ENCODE data around the gene PRRG2.

DNA sequence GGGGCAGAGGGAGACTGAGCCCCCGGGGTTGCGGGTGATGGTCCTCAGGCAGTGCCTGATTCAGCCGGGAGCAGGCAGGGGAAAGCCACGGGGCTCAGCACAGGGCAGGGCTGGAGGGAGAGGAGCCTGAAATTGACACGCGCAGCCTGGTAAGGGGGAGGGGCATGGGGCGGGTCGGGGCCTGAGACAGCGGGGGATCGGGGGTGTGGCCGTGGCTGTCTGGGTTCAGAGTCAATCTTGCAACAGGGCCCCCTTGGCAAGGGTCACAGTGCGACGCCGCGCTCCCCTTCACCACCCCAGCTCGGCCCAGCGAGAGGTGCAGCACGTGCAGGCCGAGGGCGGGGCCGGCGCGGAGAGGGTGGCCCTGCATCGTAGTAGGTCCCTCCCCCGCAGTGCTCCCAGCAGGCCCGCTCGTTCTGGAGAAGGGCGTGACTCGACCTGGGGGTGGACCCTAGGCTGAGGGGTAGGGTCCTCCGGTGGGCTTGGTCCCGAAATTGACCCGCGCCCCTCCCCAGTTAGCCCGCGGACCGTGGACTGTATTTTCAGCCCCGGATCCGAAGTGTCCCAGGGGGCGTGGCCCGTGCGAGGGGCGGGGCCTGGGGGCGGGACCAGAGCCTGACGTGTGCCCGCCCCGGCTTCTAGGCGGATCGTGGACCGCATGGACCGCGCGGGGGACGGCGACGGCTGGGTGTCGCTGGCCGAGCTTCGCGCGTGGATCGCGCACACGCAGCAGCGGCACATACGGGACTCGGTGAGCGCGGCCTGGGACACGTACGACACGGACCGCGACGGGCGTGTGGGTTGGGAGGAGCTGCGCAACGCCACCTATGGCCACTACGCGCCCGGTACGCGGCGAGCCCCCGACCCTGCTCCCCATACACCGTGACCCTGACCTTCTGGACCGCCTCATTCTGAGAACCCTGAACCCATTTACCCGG lies 47.3 kb upstream of the PRRG2 start:
- TF ChIP-seq, protein P1, sequence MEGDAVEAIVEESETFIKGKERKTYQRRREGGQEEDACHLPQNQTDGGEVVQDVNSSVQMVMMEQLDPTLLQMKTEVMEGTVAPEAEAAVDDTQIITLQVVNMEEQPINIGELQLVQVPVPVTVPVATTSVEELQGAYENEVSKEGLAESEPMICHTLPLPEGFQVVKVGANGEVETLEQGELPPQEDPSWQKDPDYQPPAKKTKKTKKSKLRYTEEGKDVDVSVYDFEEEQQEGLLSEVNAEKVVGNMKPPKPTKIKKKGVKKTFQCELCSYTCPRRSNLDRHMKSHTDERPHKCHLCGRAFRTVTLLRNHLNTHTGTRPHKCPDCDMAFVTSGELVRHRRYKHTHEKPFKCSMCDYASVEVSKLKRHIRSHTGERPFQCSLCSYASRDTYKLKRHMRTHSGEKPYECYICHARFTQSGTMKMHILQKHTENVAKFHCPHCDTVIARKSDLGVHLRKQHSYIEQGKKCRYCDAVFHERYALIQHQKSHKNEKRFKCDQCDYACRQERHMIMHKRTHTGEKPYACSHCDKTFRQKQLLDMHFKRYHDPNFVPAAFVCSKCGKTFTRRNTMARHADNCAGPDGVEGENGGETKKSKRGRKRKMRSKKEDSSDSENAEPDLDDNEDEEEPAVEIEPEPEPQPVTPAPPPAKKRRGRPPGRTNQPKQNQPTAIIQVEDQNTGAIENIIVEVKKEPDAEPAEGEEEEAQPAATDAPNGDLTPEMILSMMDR (optimal IDR thresholded peaks at IDR 0.05 in 1 of 3, IDR thresholded peaks at IDR 0.05 in 1 of 3, conservative IDR thresholded peaks at IDR 0.05 in 1 of 3; ENCODE audit: extremely low read depth in 1 of 3, insufficient read depth in 2 of 3, low read length in 3 of 3) = peak; percentile 27 to 71 (median 65)
- TF ChIP-seq EZH2 (IDR thresholded peaks at IDR 0.05; ENCODE audit: low read length) = no peak

All from keratinocyte (primary cell).